OCI-LY3 (cell line): ENCODE data around the gene ANP32B.

Source experiments
- H2AFZ ChIP-seq: fragments of 200-600, 300-600 bp; shearing (Covaris generic); 2 replicates; pipeline ENCODE4 v1.6.0; 2014; ENCODE audit warnings: antibody characterized with exemption, low read depth, low read length
- H3K27ac ChIP-seq: fragments of 200-600, 300-600 bp; sonication (generic); 2 replicates; pipeline ENCODE4 v1.5.1; 2014; ENCODE audit warnings: mild to moderate bottlenecking, low read length, moderate library complexity, mixed read lengths
- H3K27me3 ChIP-seq: fragments of 200-600, 300-600 bp; sonication (generic); 2 replicates; pipeline ENCODE4 v1.6.1; 2014; ENCODE audit warnings: low read depth, low read length, mixed read lengths
- H3K36me3 ChIP-seq: fragments of 200-600, 300-600 bp; sonication (generic); replicated peaks from 2 replicates; pipeline ENCODE3; 2014; ENCODE audit warnings: low read depth, low read length, mixed read lengths
- H3K4me1 ChIP-seq: fragments of 300-600, 200-600 bp; sonication (generic); 2 replicates; pipeline ENCODE4 v1.6.1; 2014; ENCODE audit warnings: low read length, mixed read lengths
- H3K4me2 ChIP-seq: fragments of 200-600, 300-600 bp; sonication (generic); 2 replicates; pipeline ENCODE4 v1.6.1; 2014; ENCODE audit warnings: low read length, mixed read lengths
- H3K4me3 ChIP-seq: fragments of 300-600, 200-600 bp; sonication (generic); 2 replicates; pipeline ENCODE4 v1.5.1; 2014; ENCODE audit warnings: antibody characterized with exemption, mild to moderate bottlenecking, low read length, moderate library complexity
- H3K79me2 ChIP-seq: fragments of 300-600, 200-600 bp; shearing (Covaris generic); 2 replicates; pipeline ENCODE4 v1.6.1; 2014; ENCODE audit warnings: mild to moderate bottlenecking, low read length, mixed read lengths
- H3K9ac ChIP-seq: fragments of 300-600, 200-600 bp; shearing (Covaris generic); 2 replicates; pipeline ENCODE4 v1.6.0; 2014; ENCODE audit warnings: mild to moderate bottlenecking, low read length, moderate library complexity
- H3K9me3 ChIP-seq: fragments of 200-600, 300-600 bp; shearing (Covaris generic); 2 replicates; pipeline ENCODE4 v1.6.1; 2014; ENCODE audit warnings: low read length, mixed read lengths; ENCODE audit not compliant: insufficient read depth
- H4K20me1 ChIP-seq: fragments of 200-600, 300-600 bp; sonication (generic); 2 replicates; pipeline ENCODE4 v1.6.1; 2016; ENCODE audit warnings: low read length, mixed read lengths; ENCODE audit not compliant: insufficient read depth
- CTCF ChIP-seq: fragments of 200-600, 300-600 bp; sonication (generic); IDR thresholded peaks from 2 replicates; pipeline ENCODE4 v1.5.1; 2014; ENCODE audit warnings: antibody characterized with exemption, low read length, low read depth
- EZH2phosphoT487 ChIP-seq: fragments of 200-600 bp; shearing (Covaris generic); IDR thresholded peaks from 2 replicates; pipeline ENCODE4 v1.6.1; 2018; ENCODE audit warnings: antibody characterized with exemption, mixed run types, low read depth

The ANP32B gene

GRCh38 chr9:98020476-98021145 lies 37.5 kb downstream of the ANP32B start:
- Histone ChIP-seq H3K27ac (no peak overlapping the region), H3K4me3 (no peak overlapping the region), H3K4me1 (no peaks in the 10 kb centered on the region), H3K9me3 (no peaks in the 10 kb centered on the region), H3K27me3 (no peaks in the 10 kb centered on the region), H2AFZ (no peak overlapping the region), H3K36me3 (peaks cover 35% of the 10 kb centered on the region), H3K9ac (no peak overlapping the region), H3K79me2 (no peaks in the 10 kb centered on the region), H4K20me1 (no peaks in the 10 kb centered on the region), H3K4me2 (no peak overlapping the region)
- no peak for TF ChIP-seq EZH2phosphoT487
- TF ChIP-seq CTCF = no peak

GRCh38 chr9:98021306-98022040 lies 38.3 kb downstream of the ANP32B start:
- no peak overlapping the region for H3K4me3 ChIP-seq
- H3K9ac ChIP-seq = no peak overlapping the region
- H4K20me1 ChIP-seq = no peaks in the 10 kb centered on the region
- H3K4me2 ChIP-seq = no peak overlapping the region
- H3K9me3 ChIP-seq = no peaks in the 10 kb centered on the region
- H3K27ac ChIP-seq = no peak overlapping the region
- no peaks in the 10 kb centered on the region for H3K4me1 ChIP-seq
- no peaks in the 10 kb centered on the region for H3K27me3 ChIP-seq
- no peak overlapping the region for H2AFZ ChIP-seq
- H3K36me3 ChIP-seq = peaks cover 27% of the 10 kb centered on the region
- no peaks in the 10 kb centered on the region for H3K79me2 ChIP-seq
- TF ChIP-seq EZH2phosphoT487 = no peak
- TF ChIP-seq CTCF = no peak

GRCh38 chr9:98022447-98022846 lies 39.3 kb downstream of the ANP32B start:
- TF ChIP-seq EZH2phosphoT487 = no peak
- TF ChIP-seq CTCF = no peak
- Histone ChIP-seq H3K9ac (no peak overlapping the region), H3K4me1 (no peaks in the 10 kb centered on the region)

GRCh38 chr9:98024702-98025101 lies 41.6 kb downstream of the ANP32B start:
- no peaks in the 10 kb centered on the region for H3K9me3 ChIP-seq
- no peaks in the 10 kb centered on the region for H4K20me1 ChIP-seq
- no peaks in the 10 kb centered on the region for H3K36me3 ChIP-seq
- no peak overlapping the region for H3K4me3 ChIP-seq
- no peaks in the 10 kb centered on the region for H3K79me2 ChIP-seq
- H3K9ac ChIP-seq = no peak overlapping the region
- H3K4me2 ChIP-seq = no peak overlapping the region
- H3K27me3 ChIP-seq = no peaks in the 10 kb centered on the region
- H3K4me1 ChIP-seq = no peaks in the 10 kb centered on the region
- H3K27ac ChIP-seq = no peak overlapping the region
- TF ChIP-seq CTCF = no peak
- no peak for TF ChIP-seq EZH2phosphoT487
- H2AFZ ChIP-seq = no peak overlapping the region

More at GRCh38 chr9:98022447-98022846, 39.3 kb downstream of the ANP32B start:
- no peak overlapping the region for H3K27ac ChIP-seq
- H3K9me3 ChIP-seq = no peaks in the 10 kb centered on the region
- no peak overlapping the region for H3K4me2 ChIP-seq
- H3K27me3 ChIP-seq = no peaks in the 10 kb centered on the region
- H3K4me3 ChIP-seq = no peak overlapping the region
- no peak overlapping the region for H2AFZ ChIP-seq
- no peaks in the 10 kb centered on the region for H3K79me2 ChIP-seq
- H3K36me3 ChIP-seq = peaks cover 17% of the 10 kb centered on the region
- H4K20me1 ChIP-seq = no peaks in the 10 kb centered on the region
